K562 (cell line): Measurements from ENCODE around the gene SRSF1. TPM values are rescaled to one million over a fixed set of nuclear protein-coding genes. Genes with fewer than 3 reads are reported as not detected.

Source experiments
- ATAC-seq: fragments of 200-7000 bp; cut with Tn5 transposase; 3 replicates; pipeline ENCODE4 v1.9.1; 2020; ENCODE audit warnings: moderate library complexity
- BruUV-seq: library from RNA; stranded (reverse); fragments of 400-500 nt; replicated peaks from 2 replicates; lab custom pipeline; 2021; lab: Mats Ljungman, UMichigan
- CTCF ChIA-PET: fragments of 300-600 bp; formaldehyde crosslinking; extraction: SDS; loops from one replicate; lab custom pipeline; 2021; ENCODE audit warnings: low intra/inter-chr PET ratio; lab: Yijun Ruan, JAX
- POLR2A ChIA-PET: fragments of 300-600, 350-650 bp; sonication (Branson Sonifier 250); formaldehyde crosslinking; extraction: SDS; loops from one replicate; lab custom pipeline; 2021; ENCODE audit warnings: antibody characterized with exemption, inconsistent platforms; lab: Yijun Ruan, JAX
- DNase-seq, 4 experiments: peaks; one replicate each; pipeline versions ENCODE4 v3.0.0 to v3.0.0-alpha.2; 2011 to 2018; ENCODE audit warnings: low spot score in 3 of 4, mixed read lengths in 3 of 4; ENCODE audit errors: extremely low read depth in 1 of 4
- FAIRE-seq: peaks from 2 replicates; lab custom pipeline; 2011; peaks lifted over from hg19 to GRCh38; lab: Jason Lieb, UNC
- H2AFZ ChIP-seq: 2 replicates; pipeline ENCODE4 v1.6.0; 2011; ENCODE audit warnings: low read depth, low read length, control low read depth, inconsistent platforms
- H3K27ac ChIP-seq: fragments of 200-600 bp; 3 replicates; pipeline ENCODE4 v1.8.0; 2011; ENCODE audit warnings: low read depth, mild to moderate bottlenecking, control low read depth, inconsistent platforms, low read length, moderate library complexity, mixed read lengths; ENCODE audit errors: extremely low read depth
- H3K27me3 ChIP-seq, 2 experiments: fragments of 300-600 bp in 1 of 2; 2 replicates in 1 of 2; 3 replicates in 1 of 2; pipeline versions ENCODE4 v1.6.0 to v1.8.0; 2011; ENCODE audit warnings: inconsistent platforms in 2 of 2, low read length in 2 of 2, mild to moderate bottlenecking in 1 of 2, mixed read lengths in 1 of 2, moderate library complexity in 1 of 2; ENCODE audit not compliant: control insufficient read depth in 2 of 2, insufficient read depth in 2 of 2
- H3K36me3 ChIP-seq: fragments of 300-600 bp; 3 replicates; pipeline ENCODE4 v1.8.0; 2011; ENCODE audit warnings: mild to moderate bottlenecking, low read length, inconsistent platforms; ENCODE audit not compliant: control insufficient read depth, insufficient read depth
- H3K4me1 ChIP-seq, 2 experiments: fragments of 200-600 bp in 1 of 2; replicated peaks in 1 of 2; 2 replicates in 1 of 2; 3 replicates in 1 of 2; pipeline versions ENCODE4 v1.5.1 to v1.8.0; 2011; ENCODE audit warnings: inconsistent platforms in 2 of 2, low read length in 2 of 2, mild to moderate bottlenecking in 1 of 2, mixed read lengths in 1 of 2, moderate library complexity in 1 of 2; ENCODE audit not compliant: control insufficient read depth in 2 of 2, insufficient read depth in 2 of 2
- H3K4me2 ChIP-seq: 2 replicates; pipeline ENCODE4 v1.6.1; 2011; ENCODE audit warnings: low read length, control low read depth, inconsistent platforms, mixed read lengths; ENCODE audit not compliant: insufficient read depth
- H3K4me3 ChIP-seq: fragments of 200-600 bp; sonication (generic), shearing (Covaris generic); 2 replicates; pipeline ENCODE4 v1.5.1; 2016; ENCODE audit warnings: control low read depth, inconsistent platforms
- H3K79me2 ChIP-seq: fragments of 200-600 bp; 3 replicates; pipeline ENCODE4 v1.8.0; 2011; ENCODE audit warnings: low read length, inconsistent platforms; ENCODE audit not compliant: control insufficient read depth, insufficient read depth
- H3K9ac ChIP-seq, 2 experiments: 2 replicates each; pipeline versions ENCODE4 v1.6.0 to v1.6.1; 2011; ENCODE audit warnings: low read depth in 2 of 2, low read length in 2 of 2, control low read depth in 1 of 2, inconsistent platforms in 1 of 2, mild to moderate bottlenecking in 1 of 2, mixed read lengths in 1 of 2; ENCODE audit not compliant: insufficient read depth in 1 of 2
- H3K9me1 ChIP-seq: one replicate; pipeline ENCODE4 v1.6.0; 2011; ENCODE audit warnings: inconsistent platforms, mild to moderate bottlenecking, low read length, moderate library complexity; ENCODE audit not compliant: control insufficient read depth, insufficient read depth
- H3K9me3 ChIP-seq: replicated peaks from 2 replicates; pipeline ENCODE4 v1.5.1; 2011; ENCODE audit warnings: low read depth, low read length, inconsistent platforms; ENCODE audit not compliant: control insufficient read depth, insufficient read depth
- H4K20me1 ChIP-seq: replicated peaks from 2 replicates; pipeline ENCODE4 v1.6.1; 2011; ENCODE audit warnings: low read length, inconsistent platforms, mixed read lengths; ENCODE audit not compliant: control insufficient read depth, insufficient read depth
- EZH2 ChIP-seq: IDR thresholded peaks from 2 replicates; pipeline ENCODE4 v1.6.1; 2012; ENCODE audit warnings: low read depth, mild to moderate bottlenecking, inconsistent platforms, low read length, borderline replicate concordance
- ZNF263 ChIP-seq: sonication (generic); formaldehyde crosslinking; IDR thresholded peaks from 2 replicates; pipeline ENCODE4 v1.8.0; 2022; ENCODE audit warnings: mild to moderate bottlenecking, missing genetic modification reagents, borderline replicate concordance
- WGBS: fragments of 100-300 bp; shearing (Covaris generic); methylation state at CpG from one replicate; pipeline ENCODE4 v1.1.6; 2016; ENCODE audit warnings: low coverage, mixed read lengths; ENCODE audit not compliant: insufficient coverage; ENCODE audit errors: missing lambda C conversion rate; 5-methylcytosine and 5-hydroxymethylcytosine counted together
- in situ Hi-C: fragments of 300-500 bp; cut with MboI; formaldehyde crosslinking; loops from 4 replicates; pipeline ENCODE4 v1.15.0; 2018; ENCODE audit warnings: inconsistent platforms, mixed read lengths
- intact Hi-C: fragments of 100-400 bp; cut with micrococcal nuclease; formaldehyde crosslinking; loops from 2 replicates; pipeline ENCODE4 v1.14.2; 2022
- polyA plus RNA-seq, 8 experiments: library from polyadenylated mRNA; depleted of rRNA in 4 of 8; stranded (reverse) in 5 of 8; unstranded in 3 of 8; fragments of >200 nt; fragmentation: Nextera tagmentation in 2 of 8; fragmentation: Illumina TruSeq in 1 of 8; extraction: Ambion mirVana in 2 of 8; extraction: Trizol in 1 of 8; gene quantifications; 2 replicates each; pipeline versions ENCODE4 v1.2.1 to v1.2.3, GENCODE V29; 2011 to 2014; ENCODE audit warnings: inconsistent platforms in 1 of 8, missing spikeins in 1 of 8
- small RNA-seq: library from RNA; depleted of rRNA; stranded (forward); fragments of <200 nt; gene quantifications from one replicate; pipeline ENCODE3, GENCODE V24; 2014
- total RNA-seq, 7 experiments: library from RNA; depleted of rRNA in 6 of 7; stranded (reverse); fragments of >200 nt in 6 of 7; fragmentation: Illumina TruSeq in 2 of 7; extraction: Trizol in 2 of 7; gene quantifications; 2 replicates each; pipeline versions ENCODE4 v1.2.1 to v1.2.3, GENCODE V29; 2011 to 2021; ENCODE audit warnings: low replicate concordance in 1 of 7

Gene SRSF1
- total and polyA plus RNA-seq, 9 of the 15 experiments (the other 6 are each of a cell fraction or from before 2014, with no cell fraction given) = 77.8 to 559 (median 442) TPM

DNA sequence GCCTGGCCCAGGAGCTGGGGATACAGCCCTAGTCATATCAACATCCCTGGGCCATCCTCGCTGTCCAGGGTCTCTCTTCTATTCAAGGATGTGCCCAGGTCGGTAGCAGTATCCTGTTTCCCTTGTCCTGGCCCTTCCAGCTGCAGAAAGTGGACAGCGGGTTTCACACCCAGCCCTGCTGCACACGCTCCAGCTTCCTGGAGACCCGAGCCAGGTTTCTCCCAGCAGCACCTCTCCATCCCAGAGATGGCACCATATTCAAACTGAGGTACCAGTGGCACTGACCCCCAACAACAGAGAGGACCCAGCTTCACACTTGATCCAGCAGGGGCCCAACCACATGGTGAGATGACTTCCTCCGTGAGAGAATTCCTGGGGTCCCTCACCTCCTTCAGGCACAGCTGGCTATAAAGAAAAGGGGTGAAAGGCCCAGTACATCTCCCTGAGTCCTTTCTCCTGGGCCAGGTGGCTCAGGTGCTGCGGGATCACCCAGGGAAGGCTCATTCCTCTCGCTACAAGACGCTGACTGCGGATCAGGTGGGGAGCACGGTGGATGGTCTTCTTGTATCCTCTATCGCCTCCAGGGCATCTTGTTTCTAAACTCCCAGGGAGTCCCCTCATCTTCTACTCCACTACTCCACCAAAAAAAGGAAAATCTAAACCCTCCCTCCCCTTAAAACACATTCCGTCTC lies 53.2 kb downstream of the SRSF1 start:
- Histone ChIP-seq H3K36me3 (no peaks in the 10 kb centered on the region), H3K27me3 (peaks cover 12 to 25% of the 10 kb centered on the region in 2 experiments), H3K4me3 (no peak overlapping the region), H3K4me1 (peaks cover 22 to 24% of the 10 kb centered on the region in 2 experiments; a peak in 4 of 5 replicates), H3K27ac (no peak overlapping the region), H3K9me1 (no peaks in the 10 kb centered on the region), H3K9me3 (no peaks in the 10 kb centered on the region), H4K20me1 (no peaks in the 10 kb centered on the region), H2AFZ (no peak overlapping the region), H3K79me2 (no peaks in the 10 kb centered on the region), H3K4me2 (no peak overlapping the region), H3K9ac (no peak overlapping the region; a peak in 1 of 4 replicates)
- BruUV-seq = TSS peak; percentile 55
- DNase-seq = no peak
- no peak for ATAC-seq
- no peak for TF ChIP-seq EZH2
- TF ChIP-seq ZNF263 = peak; percentile 69; the same call in 1 of the 2 replicates
- CTCF ChIA-PET = no interaction called here
- POLR2A ChIA-PET = interaction anchor here (0.6 to 2.1 kb wide), 9 partner anchors 12 to 944 kb away, joined by 3 to 8 read pairs (median 4); no protein-coding TSS in a partner anchor
- 83% methylated on average over 13 of the region's 13 CpGs for WGBS
- FAIRE-seq = no peak
- in situ Hi-C loops = no loop called here
- intact Hi-C loops = no loop called here

Small RNA genes lying within 50 kb of the gene (small RNA-seq; reads per million reads assigned to genes)
- not detected for gene AC015813.4

Other genes starting within 250 kb of the SRSF1 start
Only the 7 nearest of the 9 such genes appear.
- 59.1 and 83.0 TPM in 2 replicates for gene MRPS23, start 157.2 kb downstream of the SRSF1 start, total RNA-seq (2014; rRNA removed)
- gene MRPS23, start 157.2 kb downstream of the SRSF1 start, total RNA-seq (2014; rRNA removed; fragmentation: Illumina TruSeq; extraction: Trizol) = 109 and 125 TPM in 2 replicates
- 98.8 and 100.0 TPM in 2 replicates for gene MRPS23, start 157.2 kb downstream of the SRSF1 start, total RNA-seq (2015; rRNA removed; fragmentation: Illumina TruSeq; extraction: Trizol)
- gene MRPS23, start 157.2 kb downstream of the SRSF1 start, total RNA-seq (2021) = 91.4 and 96.4 TPM in 2 replicates
- 63.6 and 79.0 TPM in 2 replicates for gene MRPS23, start 157.2 kb downstream of the SRSF1 start, polyA plus RNA-seq (2011; rRNA removed)
- 92.9 and 114 TPM in 2 replicates for gene MRPS23, start 157.2 kb downstream of the SRSF1 start, polyA plus RNA-seq (2014; fragmentation: Illumina TruSeq; extraction: Trizol)
- gene MRPS23, start 157.2 kb downstream of the SRSF1 start, polyA plus RNA-seq (2014; fragmentation: Nextera tagmentation; extraction: Ambion mirVana) = 100 to 1,000 TPM; 233 to 298 TPM
- 105 and 127 TPM in 2 replicates for gene MRPS23, start 157.2 kb downstream of the SRSF1 start, polyA plus RNA-seq (2014; rRNA removed)
- gene CUEDC1, start 51.8 kb downstream of the SRSF1 start, total RNA-seq (2014; rRNA removed) = 0.33 and 1.5 TPM in 2 replicates
- 0.64 and 0.65 TPM in 2 replicates for gene CUEDC1, start 51.8 kb downstream of the SRSF1 start, total RNA-seq (2014; rRNA removed; fragmentation: Illumina TruSeq; extraction: Trizol)
- gene CUEDC1, start 51.8 kb downstream of the SRSF1 start, total RNA-seq (2015; rRNA removed; fragmentation: Illumina TruSeq; extraction: Trizol) = 0.62 and 0.94 TPM in 2 replicates
- gene CUEDC1, start 51.8 kb downstream of the SRSF1 start, total RNA-seq (2021) = 1.0 and 2.5 TPM in 2 replicates
- gene CUEDC1, start 51.8 kb downstream of the SRSF1 start, polyA plus RNA-seq (2011; rRNA removed) = 1.7 and 2.0 TPM in 2 replicates
- gene CUEDC1, start 51.8 kb downstream of the SRSF1 start, polyA plus RNA-seq (2014; fragmentation: Illumina TruSeq; extraction: Trizol) = 1.5 and 1.7 TPM in 2 replicates
- gene CUEDC1, start 51.8 kb downstream of the SRSF1 start, polyA plus RNA-seq (2014; fragmentation: Nextera tagmentation; extraction: Ambion mirVana) = under 1 TPM in 1 of 2 experiments, not detected in 1; 0.20 TPM
- gene CUEDC1, start 51.8 kb downstream of the SRSF1 start, polyA plus RNA-seq (2014; rRNA removed) = 2.5 and 4.1 TPM in 2 replicates
- 17.8 and 19.3 TPM in 2 replicates for gene VEZF1, start 19.0 kb downstream of the SRSF1 start, total RNA-seq (2014; rRNA removed)
- gene VEZF1, start 19.0 kb downstream of the SRSF1 start, total RNA-seq (2014; rRNA removed; fragmentation: Illumina TruSeq; extraction: Trizol) = 25.9 and 26.2 TPM in 2 replicates
- gene VEZF1, start 19.0 kb downstream of the SRSF1 start, total RNA-seq (2015; rRNA removed; fragmentation: Illumina TruSeq; extraction: Trizol) = 26.2 and 26.8 TPM in 2 replicates
- gene VEZF1, start 19.0 kb downstream of the SRSF1 start, total RNA-seq (2021) = 24.6 and 25.7 TPM in 2 replicates
- gene VEZF1, start 19.0 kb downstream of the SRSF1 start, polyA plus RNA-seq (2011; rRNA removed) = 18.2 and 22.1 TPM in 2 replicates
- 28.3 and 33.4 TPM in 2 replicates for gene VEZF1, start 19.0 kb downstream of the SRSF1 start, polyA plus RNA-seq (2014; fragmentation: Illumina TruSeq; extraction: Trizol)
- 1 to 10 TPM; 9.5 to 9.8 TPM for gene VEZF1, start 19.0 kb downstream of the SRSF1 start, polyA plus RNA-seq (2014; fragmentation: Nextera tagmentation; extraction: Ambion mirVana)
- 12.3 and 15.5 TPM in 2 replicates for gene VEZF1, start 19.0 kb downstream of the SRSF1 start, polyA plus RNA-seq (2014; rRNA removed)
- gene DYNLL2, start 76.2 kb upstream of the SRSF1 start, total RNA-seq (2014; rRNA removed) = 13.0 and 17.2 TPM in 2 replicates
- gene DYNLL2, start 76.2 kb upstream of the SRSF1 start, total RNA-seq (2014; rRNA removed; fragmentation: Illumina TruSeq; extraction: Trizol) = 12.8 and 15.0 TPM in 2 replicates
- gene DYNLL2, start 76.2 kb upstream of the SRSF1 start, total RNA-seq (2015; rRNA removed; fragmentation: Illumina TruSeq; extraction: Trizol) = 11.2 and 11.9 TPM in 2 replicates
- gene DYNLL2, start 76.2 kb upstream of the SRSF1 start, total RNA-seq (2021) = 19.1 and 24.5 TPM in 2 replicates
- gene DYNLL2, start 76.2 kb upstream of the SRSF1 start, polyA plus RNA-seq (2011; rRNA removed) = 12.2 and 18.4 TPM in 2 replicates
- gene DYNLL2, start 76.2 kb upstream of the SRSF1 start, polyA plus RNA-seq (2014; fragmentation: Illumina TruSeq; extraction: Trizol) = 23.8 and 26.0 TPM in 2 replicates
- gene DYNLL2, start 76.2 kb upstream of the SRSF1 start, polyA plus RNA-seq (2014; fragmentation: Nextera tagmentation; extraction: Ambion mirVana) = 1 to 10 TPM; 1.8 to 2.3 TPM
- 19.9 and 22.6 TPM in 2 replicates for gene DYNLL2, start 76.2 kb upstream of the SRSF1 start, polyA plus RNA-seq (2014; rRNA removed)
- gene OR4D1, start 141.1 kb upstream of the SRSF1 start, total RNA-seq (2014; rRNA removed) = not detected in 2 replicates
- not detected in 2 replicates for gene OR4D1, start 141.1 kb upstream of the SRSF1 start, total RNA-seq (2014; rRNA removed; fragmentation: Illumina TruSeq; extraction: Trizol)
- gene OR4D1, start 141.1 kb upstream of the SRSF1 start, total RNA-seq (2015; rRNA removed; fragmentation: Illumina TruSeq; extraction: Trizol) = not detected in 2 replicates
- gene OR4D1, start 141.1 kb upstream of the SRSF1 start, total RNA-seq (2021) = not detected in 2 replicates
- gene OR4D1, start 141.1 kb upstream of the SRSF1 start, polyA plus RNA-seq (2011; rRNA removed) = not detected in 2 replicates
- not detected in 2 replicates for gene OR4D1, start 141.1 kb upstream of the SRSF1 start, polyA plus RNA-seq (2014; fragmentation: Illumina TruSeq; extraction: Trizol)
- not detected for gene OR4D1, start 141.1 kb upstream of the SRSF1 start, polyA plus RNA-seq (2014; fragmentation: Nextera tagmentation; extraction: Ambion mirVana)
- gene OR4D1, start 141.1 kb upstream of the SRSF1 start, polyA plus RNA-seq (2014; rRNA removed) = not detected in 2 replicates
- not detected in 2 replicates for gene OR4D2, start 159.7 kb upstream of the SRSF1 start, total RNA-seq (2014; rRNA removed)
- gene OR4D2, start 159.7 kb upstream of the SRSF1 start, total RNA-seq (2014; rRNA removed; fragmentation: Illumina TruSeq; extraction: Trizol) = not detected in 2 replicates
- not detected in 2 replicates for gene OR4D2, start 159.7 kb upstream of the SRSF1 start, total RNA-seq (2015; rRNA removed; fragmentation: Illumina TruSeq; extraction: Trizol)
- gene OR4D2, start 159.7 kb upstream of the SRSF1 start, total RNA-seq (2021) = not detected in 2 replicates
- not detected in 2 replicates for gene OR4D2, start 159.7 kb upstream of the SRSF1 start, polyA plus RNA-seq (2011; rRNA removed)
- gene OR4D2, start 159.7 kb upstream of the SRSF1 start, polyA plus RNA-seq (2014; fragmentation: Illumina TruSeq; extraction: Trizol) = not detected in 2 replicates
- gene OR4D2, start 159.7 kb upstream of the SRSF1 start, polyA plus RNA-seq (2014; fragmentation: Nextera tagmentation; extraction: Ambion mirVana) = not detected
- gene OR4D2, start 159.7 kb upstream of the SRSF1 start, polyA plus RNA-seq (2014; rRNA removed) = not detected in 2 replicates
- 0.08 TPM in 1 of 2 replicates, not detected in the other for gene EPX, start 185.5 kb upstream of the SRSF1 start, total RNA-seq (2014; rRNA removed)
- not detected in 2 replicates for gene EPX, start 185.5 kb upstream of the SRSF1 start, total RNA-seq (2014; rRNA removed; fragmentation: Illumina TruSeq; extraction: Trizol)
- gene EPX, start 185.5 kb upstream of the SRSF1 start, total RNA-seq (2015; rRNA removed; fragmentation: Illumina TruSeq; extraction: Trizol) = 0.33 and 0.45 TPM in 2 replicates
- gene EPX, start 185.5 kb upstream of the SRSF1 start, total RNA-seq (2021) = 0.20 and 0.22 TPM in 2 replicates
- gene EPX, start 185.5 kb upstream of the SRSF1 start, polyA plus RNA-seq (2011; rRNA removed) = not detected in 2 replicates
- 0.21 and 0.30 TPM in 2 replicates for gene EPX, start 185.5 kb upstream of the SRSF1 start, polyA plus RNA-seq (2014; fragmentation: Illumina TruSeq; extraction: Trizol)
- gene EPX, start 185.5 kb upstream of the SRSF1 start, polyA plus RNA-seq (2014; fragmentation: Nextera tagmentation; extraction: Ambion mirVana) = under 1 TPM; 0.07 to 0.11 TPM
- gene EPX, start 185.5 kb upstream of the SRSF1 start, polyA plus RNA-seq (2014; rRNA removed) = 0.17 and 0.22 TPM in 2 replicates